ENCODE results near the gene ZCCHC7.

ZCCHC7 gene

GRCh38 chr9:37259951-37260350 is 139.6 kb downstream of the ZCCHC7 start:
- H3K4me3 ChIP-seq (replicated peaks; ENCODE audit: low read depth, low read length), result no peak overlapping the region
- DNase-seq (ENCODE audit: extremely low read depth, low read depth), result no peak
- TF ChIP-seq CTCF (IDR thresholded peaks at IDR 0.05; ENCODE audit: low read depth, low read length, missing control alignments), result no peak

- peak; percentile 56 for TF ChIP-seq CTCF (IDR thresholded peaks at IDR 0.05; ENCODE audit: low read depth, low read length, missing control alignments)
- H3K4me3 ChIP-seq (replicated peaks; ENCODE audit: low read depth, low read length), result no peak overlapping the region
- DNase-seq (ENCODE audit: extremely low read depth, low read depth), result no peak
Observed at GRCh38 chr9:37262410-37262809, 142.0 kb downstream of the ZCCHC7 start.

GRCh38 chr9:37264539-37264938 is 144.2 kb downstream of the ZCCHC7 start:
- no peak for DNase-seq (ENCODE audit: extremely low read depth, low read depth)
- H3K4me3 ChIP-seq (replicated peaks; ENCODE audit: low read depth, low read length), result no peak overlapping the region
- TF ChIP-seq CTCF (IDR thresholded peaks at IDR 0.05; ENCODE audit: low read depth, low read length, missing control alignments), result no peak

- TF ChIP-seq CTCF (IDR thresholded peaks at IDR 0.05; ENCODE audit: low read depth, low read length, missing control alignments), result no peak
- no peak overlapping the region for H3K4me3 ChIP-seq (replicated peaks; ENCODE audit: low read depth, low read length)
- no peak for DNase-seq (ENCODE audit: extremely low read depth, low read depth)
Observed at GRCh38 chr9:37266630-37267029, 146.3 kb downstream of the ZCCHC7 start.

- no peak for TF ChIP-seq CTCF (IDR thresholded peaks at IDR 0.05; ENCODE audit: low read depth, low read length, missing control alignments)
- DNase-seq (ENCODE audit: extremely low read depth, low read depth), result no peak
- H3K4me3 ChIP-seq (replicated peaks; ENCODE audit: low read depth, low read length), result no peak overlapping the region
Observed at GRCh38 chr9:37269221-37269620, 148.8 kb downstream of the ZCCHC7 start.

DNA sequence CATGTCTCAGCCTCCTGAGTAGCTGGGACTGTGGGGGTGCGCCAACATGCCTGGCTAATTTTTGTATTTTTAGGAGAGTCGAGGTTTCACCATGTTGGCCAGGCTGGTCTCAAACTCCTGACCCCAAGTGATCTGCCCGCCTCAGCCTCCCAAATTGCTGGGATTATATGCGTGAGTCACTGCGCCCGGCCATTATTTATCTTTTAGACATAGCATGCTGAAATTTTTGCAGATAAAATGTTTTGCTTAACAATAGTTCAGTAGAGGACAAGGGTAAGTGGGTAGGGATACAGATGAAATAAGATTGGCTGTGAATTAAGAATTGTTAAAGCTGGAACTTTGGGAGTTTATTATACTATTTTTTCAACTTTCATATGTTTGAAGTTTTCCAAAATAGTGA is 151.3 kb downstream of the ZCCHC7 start:
- DNase-seq (ENCODE audit: extremely low read depth, low read depth), result no peak
- H3K4me3 ChIP-seq (replicated peaks; ENCODE audit: low read depth, low read length), result no peak overlapping the region
- TF ChIP-seq CTCF (IDR thresholded peaks at IDR 0.05; ENCODE audit: low read depth, low read length, missing control alignments), result no peak

DNA sequence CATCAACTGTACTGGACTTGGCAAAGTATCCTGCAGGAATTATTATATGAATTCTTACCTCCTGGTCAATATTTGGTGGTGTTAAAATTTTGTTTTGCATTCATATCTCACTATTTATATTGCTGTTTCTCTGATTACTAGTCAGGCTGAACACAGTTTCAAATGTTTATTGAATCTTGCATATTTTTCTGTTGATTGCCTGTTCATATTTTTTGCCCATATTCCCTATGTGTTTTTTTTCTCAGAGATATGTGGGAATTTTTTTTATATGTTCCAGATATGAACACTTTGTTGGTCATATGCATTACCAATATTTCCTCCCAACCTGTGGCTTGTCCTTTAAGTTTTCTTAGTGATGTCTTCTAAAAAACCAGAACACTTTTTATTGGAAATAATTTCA is 153.2 kb downstream of the ZCCHC7 start:
- no peak overlapping the region for H3K4me3 ChIP-seq (replicated peaks; ENCODE audit: low read depth, low read length)
- DNase-seq (ENCODE audit: extremely low read depth, low read depth), result no peak
- TF ChIP-seq CTCF (IDR thresholded peaks at IDR 0.05; ENCODE audit: low read depth, low read length, missing control alignments), result no peak
